IPS-15b (cell line): ENCODE measurements around the gene MTFR1L.
A peak's percentile ranks its signal among the peaks of the same experiment; 100 is the strongest.

Experiments used
- H3K27me3 ChIP-seq: one replicate; pipeline ENCODE4 v1.6.1; 2013; ENCODE audit warnings: low read length; ENCODE audit not compliant: control insufficient read depth, insufficient read depth
- H3K36me3 ChIP-seq: one replicate; pipeline ENCODE4 v1.6.1; 2013; ENCODE audit warnings: low read length; ENCODE audit not compliant: control insufficient read depth, insufficient read depth
- H3K4me1 ChIP-seq: one replicate; pipeline ENCODE4 v1.6.1; 2013; ENCODE audit warnings: mild to moderate bottlenecking, low read length; ENCODE audit not compliant: control insufficient read depth, insufficient read depth
- H3K4me3 ChIP-seq: one replicate; pipeline ENCODE4 v1.5.1; 2013; ENCODE audit warnings: low read depth, low read length
- H3K9ac ChIP-seq: one replicate; pipeline ENCODE4 v1.6.1; 2013; ENCODE audit warnings: low read depth, mild to moderate bottlenecking, low read length
- H3K9me3 ChIP-seq: one replicate; pipeline ENCODE4 v1.6.1; 2013; ENCODE audit warnings: mild to moderate bottlenecking, low read length; ENCODE audit not compliant: control insufficient read depth, insufficient read depth

Gene MTFR1L

DNA sequence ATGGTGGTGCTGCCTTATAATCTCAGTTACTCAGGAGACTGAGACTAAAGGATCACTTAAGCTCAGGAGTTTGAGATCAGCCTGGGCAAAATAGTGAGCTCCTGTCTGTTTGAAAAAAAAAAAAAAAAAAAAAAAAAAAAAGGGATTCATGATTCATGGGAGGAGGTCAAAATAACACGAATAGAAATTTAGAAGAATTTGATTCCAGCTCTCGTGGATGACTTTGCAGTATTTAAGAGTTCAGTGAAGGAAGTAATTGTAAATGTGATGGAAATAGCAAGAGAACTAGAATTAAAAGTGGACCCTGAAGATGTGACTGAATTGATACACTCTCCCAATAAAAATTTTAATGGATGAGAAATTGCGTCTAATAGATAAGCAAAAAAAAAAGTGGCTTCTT lies 23.7 kb downstream of the MTFR1L start:
- H3K4me1 ChIP-seq = no peaks in the 10 kb centered on the region
- H3K9ac ChIP-seq = no peak overlapping the region
- H3K27me3 ChIP-seq = no peaks in the 10 kb centered on the region
- H3K36me3 ChIP-seq = no peaks in the 10 kb centered on the region
- H3K9me3 ChIP-seq = no peaks in the 10 kb centered on the region
- H3K4me3 ChIP-seq = no peak overlapping the region

DNA sequence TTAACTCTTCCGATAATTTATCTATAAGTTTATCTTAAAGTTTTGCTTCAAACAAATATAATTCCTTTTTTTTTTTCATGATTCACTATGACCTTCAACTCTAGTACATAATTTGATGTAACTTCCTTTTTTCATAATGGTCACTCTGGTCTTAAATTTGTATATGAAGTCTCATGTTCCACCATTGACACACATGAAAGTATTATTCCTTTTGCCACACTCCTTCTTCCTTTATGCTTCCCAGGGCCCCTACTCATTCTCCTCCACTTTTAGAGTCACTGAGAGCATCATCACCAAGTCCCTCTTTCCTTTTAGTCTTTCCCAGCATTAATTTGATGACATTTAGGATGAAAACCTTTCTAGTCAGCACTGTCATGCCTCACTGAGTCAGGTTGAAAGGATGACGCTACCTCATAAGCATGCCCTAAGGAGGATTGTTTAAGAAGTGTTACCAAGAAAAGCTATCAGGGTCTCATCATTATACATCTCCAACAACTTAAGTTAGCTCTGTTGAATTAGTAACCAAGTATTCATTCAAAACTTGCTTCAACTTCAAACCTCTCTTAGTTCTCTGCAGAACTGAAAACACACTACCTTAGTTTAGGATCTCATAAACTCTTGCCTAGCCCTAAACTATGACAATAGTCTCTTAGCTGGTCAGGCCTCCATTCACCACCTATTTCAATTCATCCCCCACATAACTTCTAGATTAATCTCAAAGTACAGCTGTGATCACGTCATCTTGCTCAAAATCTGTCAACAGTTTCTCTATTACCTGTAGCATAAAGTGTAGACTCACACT lies 25.0 kb downstream of the MTFR1L start:
- Histone ChIP-seq H3K9me3 (no peaks in the 10 kb centered on the region), H3K4me1 (no peaks in the 10 kb centered on the region), H3K4me3 (no peak overlapping the region), H3K9ac (no peak overlapping the region), H3K27me3 (no peaks in the 10 kb centered on the region), H3K36me3 (no peaks in the 10 kb centered on the region)

GRCh38 chr1:25845664-25846063 lies 25.9 kb downstream of the MTFR1L start:
- Histone ChIP-seq H3K9ac (no peak overlapping the region), H3K4me1 (no peaks in the 10 kb centered on the region), H3K9me3 (no peaks in the 10 kb centered on the region), H3K36me3 (no peaks in the 10 kb centered on the region), H3K4me3 (no peak overlapping the region), H3K27me3 (no peaks in the 10 kb centered on the region)

DNA sequence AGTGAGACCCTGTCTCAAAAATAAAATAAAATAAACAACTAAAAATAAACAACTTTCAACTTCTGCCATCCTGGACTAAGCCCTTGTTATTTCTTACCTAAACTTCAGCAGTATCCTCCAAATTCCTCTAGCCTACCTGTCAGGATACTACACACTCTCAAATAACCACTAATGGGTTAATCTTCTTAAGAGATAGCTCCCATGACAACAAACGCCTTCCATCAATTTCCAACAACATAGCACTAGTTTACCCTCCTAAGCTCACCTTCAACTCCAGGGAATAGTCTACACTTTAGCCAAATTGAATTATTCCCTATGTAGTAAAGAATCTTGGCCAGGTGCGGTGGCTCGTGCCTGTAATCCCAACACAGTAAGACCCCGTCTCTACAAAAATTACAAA lies 28.2 kb downstream of the MTFR1L start:
- Histone ChIP-seq H3K36me3 (no peaks in the 10 kb centered on the region), H3K9ac (no peak overlapping the region), H3K27me3 (no peaks in the 10 kb centered on the region), H3K9me3 (no peaks in the 10 kb centered on the region), H3K4me1 (no peaks in the 10 kb centered on the region), H3K4me3 (no peak overlapping the region)

- H3K27me3 ChIP-seq = no peaks in the 10 kb centered on the region
- no peaks in the 10 kb centered on the region for H3K9me3 ChIP-seq
- no peaks in the 10 kb centered on the region for H3K36me3 ChIP-seq
- H3K4me3 ChIP-seq = no peak overlapping the region
- no peaks in the 10 kb centered on the region for H3K4me1 ChIP-seq
- H3K9ac ChIP-seq = no peak overlapping the region
Measured at GRCh38 chr1:25848531-25848930, 28.8 kb downstream of the MTFR1L start.

DNA sequence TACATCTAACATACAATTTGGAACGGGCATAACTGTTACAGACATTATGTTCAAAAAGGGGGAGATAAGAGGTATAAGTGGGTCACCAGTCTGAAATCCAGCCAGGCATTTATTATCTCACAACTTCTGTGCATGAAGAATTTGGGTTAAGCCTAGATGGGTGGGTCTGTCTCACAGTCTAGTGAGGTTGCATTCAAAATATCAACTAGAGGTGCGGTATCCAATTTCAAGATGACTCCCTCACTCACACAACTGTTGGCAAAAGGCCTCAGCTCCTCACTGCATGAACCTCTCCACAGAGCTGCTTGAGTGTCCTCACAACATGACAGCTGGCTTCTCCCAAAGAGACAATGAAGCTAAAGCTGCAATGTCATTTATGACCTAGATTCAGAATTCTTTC lies 34.8 kb downstream of the MTFR1L start:
- Histone ChIP-seq H3K9ac (no peak overlapping the region), H3K27me3 (no peaks in the 10 kb centered on the region), H3K4me3 (no peak overlapping the region), H3K36me3 (no peaks in the 10 kb centered on the region), H3K4me1 (no peaks in the 10 kb centered on the region), H3K9me3 (no peaks in the 10 kb centered on the region)

GRCh38 chr1:25856856-25857255 lies 37.1 kb downstream of the MTFR1L start:
- Histone ChIP-seq H3K4me3 (no peak overlapping the region), H3K36me3 (no peaks in the 10 kb centered on the region), H3K4me1 (no peaks in the 10 kb centered on the region), H3K9ac (no peak overlapping the region), H3K9me3 (no peaks in the 10 kb centered on the region), H3K27me3 (no peaks in the 10 kb centered on the region)

GRCh38 chr1:25858494-25858893 lies 38.7 kb downstream of the MTFR1L start:
- peak overlapping the region; percentile 71 for H3K4me3 ChIP-seq
- H3K36me3 ChIP-seq = peaks cover 1% of the 10 kb centered on the region
- H3K4me1 ChIP-seq = no peaks in the 10 kb centered on the region
- H3K27me3 ChIP-seq = no peaks in the 10 kb centered on the region
- peak overlapping the region; percentile 67 for H3K9ac ChIP-seq
- H3K9me3 ChIP-seq = no peaks in the 10 kb centered on the region

- Histone ChIP-seq H3K9me3 (no peaks in the 10 kb centered on the region), H3K27me3 (no peaks in the 10 kb centered on the region), H3K4me3 (peak within 1 kb of the TSS; percentile 71), H3K36me3 (peaks cover 3% of the 10 kb centered on the region), H3K4me1 (no peaks in the 10 kb centered on the region), H3K9ac (peak within 1 kb of the TSS; percentile 67)
Measured at GRCh38 chr1:25858906-25859789, 39.4 kb downstream of the MTFR1L start, which contains the start of gene AUNIP. Gene AUNIP (minus strand): TSS chr1:25859457. CDS start chr1:25859357, 100 bp downstream.

GRCh38 chr1:25861316-25862286 lies 41.8 kb downstream of the MTFR1L start:
- Histone ChIP-seq H3K36me3 (peaks cover 3% of the 10 kb centered on the region), H3K9ac (no peak overlapping the region), H3K4me1 (no peaks in the 10 kb centered on the region), H3K4me3 (no peak overlapping the region), H3K9me3 (no peaks in the 10 kb centered on the region), H3K27me3 (no peaks in the 10 kb centered on the region)

DNA sequence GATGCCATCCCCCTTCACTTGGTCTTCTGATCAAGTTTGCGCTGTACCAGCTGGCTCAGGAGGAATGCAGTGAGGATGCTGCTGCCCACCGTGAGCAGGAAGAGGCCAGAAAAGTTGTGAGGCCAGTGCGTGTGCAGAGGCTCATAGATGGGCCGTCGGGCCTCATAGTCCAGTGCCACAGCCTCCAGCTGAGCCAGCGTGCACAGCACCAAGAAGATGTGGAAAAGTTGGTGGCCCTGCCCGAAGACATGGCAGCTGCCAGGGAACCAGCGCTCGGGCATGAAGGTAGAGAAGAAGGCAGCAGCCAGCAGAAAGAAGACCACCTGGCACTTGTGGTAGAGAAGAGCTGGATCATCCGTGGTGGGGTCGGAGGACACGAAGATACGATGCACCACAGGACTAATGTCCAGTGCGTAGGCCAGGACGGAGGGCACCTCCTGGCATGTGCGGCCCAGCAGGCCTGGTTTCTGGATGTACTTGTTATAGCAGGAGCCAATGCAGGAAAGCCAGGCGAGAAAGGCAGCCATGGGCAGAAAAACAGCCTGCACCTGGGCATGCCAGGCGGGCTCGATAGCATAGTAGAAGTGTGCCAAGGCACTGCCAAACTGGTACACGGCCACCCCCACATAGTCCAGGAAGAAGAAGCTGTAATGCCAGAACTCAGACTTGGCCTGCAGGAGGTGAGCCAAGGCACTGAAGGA lies 43.2 kb downstream of the MTFR1L start:
- H3K9ac ChIP-seq = no peak overlapping the region
- H3K4me1 ChIP-seq = peaks cover 8% of the 10 kb centered on the region
- H3K9me3 ChIP-seq = no peaks in the 10 kb centered on the region
- no peak overlapping the region for H3K4me3 ChIP-seq
- no peaks in the 10 kb centered on the region for H3K27me3 ChIP-seq
- H3K36me3 ChIP-seq = peaks cover 3% of the 10 kb centered on the region
